Stimulated activated CD4-positive, alpha-beta T cell treated with anti-CD3 and anti-CD28 coated beads, Interleukin-1b, Interleukin-23, amount 100 ng/mL, for 24 hours (primary cell): ENCODE results near the gene RASGRF2.

Source experiments
- DNase-seq, 4 experiments: peaks; one replicate each; pipeline ENCODE4 v3.0.0-alpha.2; 2020; ENCODE audit warnings: low read depth in 4 of 4, low spot score in 1 of 4

The RASGRF2 gene

GRCh38 chr5:81165493-81166119 lies 205.4 kb downstream of the RASGRF2 start:
- peak; percentile 13 to 57 (median 28) for DNase-seq

GRCh38 chr5:81166430-81166829 lies 206.3 kb downstream of the RASGRF2 start:
- no peak for DNase-seq

GRCh38 chr5:81167078-81167477 lies 206.9 kb downstream of the RASGRF2 start:
- no peak for DNase-seq

GRCh38 chr5:81167544-81167943 lies 207.4 kb downstream of the RASGRF2 start:
- no peak for DNase-seq

- DNase-seq = no peak
Measured at GRCh38 chr5:81169924-81170323, 209.8 kb downstream of the RASGRF2 start.

- DNase-seq = no peak
Measured at GRCh38 chr5:81171769-81172168, 211.6 kb downstream of the RASGRF2 start.

- no peak for DNase-seq
Measured at GRCh38 chr5:81172710-81173109, 212.5 kb downstream of the RASGRF2 start.

- DNase-seq = no peak
Measured at GRCh38 chr5:81177061-81177460, 216.9 kb downstream of the RASGRF2 start.

GRCh38 chr5:81179959-81180358 lies 219.8 kb downstream of the RASGRF2 start:
- no peak for DNase-seq

- no peak for DNase-seq
Measured at GRCh38 chr5:81180780-81181460, 220.8 kb downstream of the RASGRF2 start.

GRCh38 chr5:81181576-81182316 lies 221.6 kb downstream of the RASGRF2 start:
- DNase-seq = no peak

GRCh38 chr5:81182396-81183390 lies 222.5 kb downstream of the RASGRF2 start:
- DNase-seq = no peak

GRCh38 chr5:81183811-81184748 lies 223.9 kb downstream of the RASGRF2 start:
- no peak for DNase-seq

GRCh38 chr5:81184749-81185110 lies 224.6 kb downstream of the RASGRF2 start:
- DNase-seq = no peak

GRCh38 chr5:81187885-81188284 lies 227.7 kb downstream of the RASGRF2 start:
- DNase-seq = no peak

- DNase-seq = no peak
Measured at GRCh38 chr5:81188962-81189361, 228.8 kb downstream of the RASGRF2 start.

GRCh38 chr5:81189875-81190498 lies 229.8 kb downstream of the RASGRF2 start:
- no peak for DNase-seq

- no peak for DNase-seq
Measured at GRCh38 chr5:81191726-81192372, 231.7 kb downstream of the RASGRF2 start.

- DNase-seq = no peak
Measured at GRCh38 chr5:81192373-81192750, 232.2 kb downstream of the RASGRF2 start.
